Calu3 (cell line): ENCODE results near the gene CCT4. TPM values are rescaled to one million over a fixed set of nuclear protein-coding genes. Genes with fewer than 3 reads are reported as not detected.

Source experiments
- BruUV-seq: library from RNA; stranded (reverse); fragments of 400-500 nt; replicated peaks from 2 replicates; lab custom pipeline; 2021; lab: Mats Ljungman, UMichigan
- CTCF ChIA-PET: fragments of 300-600 bp; sonication (Branson Sonifier 250); formaldehyde crosslinking; loops from one replicate; lab custom pipeline; 2022; ENCODE audit warnings: antibody characterized with exemption; lab: Charles Lee
- DNase-seq: peaks from one replicate; pipeline ENCODE4 v3.0.0; 2022
- H3K27ac Mint-ChIP-seq: one replicate; pipeline ENCODE4 v1.8.0; 2022; ENCODE audit warnings: mixed read lengths; ENCODE audit not compliant: unreplicated experiment
- H3K27me3 Mint-ChIP-seq: one replicate; pipeline ENCODE4 v1.8.0; 2022; ENCODE audit warnings: mixed read lengths; ENCODE audit not compliant: unreplicated experiment
- H3K36me3 Mint-ChIP-seq: one replicate; pipeline ENCODE4 v1.8.0; 2022; ENCODE audit warnings: mild to moderate bottlenecking, moderate library complexity, mixed read lengths; ENCODE audit not compliant: insufficient read depth, unreplicated experiment
- H3K4me1 Mint-ChIP-seq: one replicate; pipeline ENCODE4 v1.8.0; 2022; ENCODE audit warnings: mild to moderate bottlenecking, low read depth, mixed read lengths; ENCODE audit not compliant: unreplicated experiment
- H3K4me3 Mint-ChIP-seq: one replicate; pipeline ENCODE4 v1.8.0; 2022; ENCODE audit warnings: mild to moderate bottlenecking, low read depth, moderate library complexity, mixed read lengths; ENCODE audit not compliant: unreplicated experiment
- H3K9me3 Mint-ChIP-seq: one replicate; pipeline ENCODE4 v1.8.0; 2022; ENCODE audit warnings: low read depth, mixed read lengths; ENCODE audit not compliant: unreplicated experiment
- CTCF ChIP-seq: fragments of 200-600 bp; IDR thresholded peaks from one replicate; pipeline ENCODE4 v1.8.0; 2022; ENCODE audit warnings: antibody characterized with exemption; ENCODE audit not compliant: unreplicated experiment
- intact Hi-C: fragments of 100-400 bp; cut with micrococcal nuclease; formaldehyde crosslinking; loops from one replicate; pipeline ENCODE4 v1.10.0; 2022; ENCODE audit not compliant: unreplicated experiment
- total RNA-seq: library from RNA; stranded (reverse); gene quantifications from 2 replicates; pipeline ENCODE4 v1.2.3, GENCODE V29; 2022

Gene CCT4
- total RNA-seq, 1 experiment from 2014 or later, result 236 TPM

DNA sequence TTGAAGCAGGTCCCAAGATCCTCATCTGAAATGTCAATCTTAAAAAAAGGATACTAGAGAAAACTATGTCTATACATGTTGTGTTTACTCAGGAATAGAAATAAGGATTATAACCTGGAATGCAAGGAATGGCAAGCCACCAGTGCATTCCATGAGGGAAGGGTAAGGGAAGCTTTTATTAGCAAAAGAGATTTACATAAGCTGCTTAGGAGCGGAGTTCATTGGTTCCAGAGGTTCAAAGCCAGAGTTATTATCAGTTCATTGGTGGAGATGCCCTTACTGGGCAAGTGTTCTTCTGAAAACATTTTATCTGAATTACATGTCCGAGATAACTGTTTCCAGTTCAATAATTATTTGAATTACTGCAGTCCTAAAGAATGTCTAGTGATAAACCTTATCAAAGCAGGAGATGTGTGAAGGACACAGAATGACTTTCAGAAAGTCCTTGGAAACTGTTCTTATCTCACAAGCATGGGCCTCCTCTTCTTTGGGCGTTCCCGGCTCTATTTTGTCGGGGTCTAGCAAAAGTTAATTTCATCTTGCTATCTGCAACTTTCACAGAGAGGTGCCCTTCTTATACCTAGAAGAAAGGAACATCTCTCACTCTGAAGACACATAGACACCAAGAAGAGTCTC is 40.5 kb upstream of the CCT4 start:
- no peak for TF ChIP-seq CTCF
- Mint-ChIP-seq H3K4me3 (no peak overlapping the region), H3K27ac (no peak overlapping the region), H3K9me3 (no peaks in the 10 kb centered on the region), H3K36me3 (no peaks in the 10 kb centered on the region), H3K27me3 (no peaks in the 10 kb centered on the region), H3K4me1 (no peaks in the 10 kb centered on the region)
- BruUV-seq, result no TSS peak
- intact Hi-C loops, result no loop called here
- DNase-seq, result no peak
- CTCF ChIA-PET, result interaction anchor here (0.6 kb wide), 1 partner anchor 14 kb away, joined by 5 read pairs; no protein-coding TSS in a partner anchor

GRCh38 chr2:61926531-61927477 is 38.3 kb upstream of the CCT4 start:
- CTCF ChIA-PET, result no interaction called here
- Mint-ChIP-seq H3K27me3 (no peaks in the 10 kb centered on the region), H3K9me3 (no peaks in the 10 kb centered on the region), H3K36me3 (no peaks in the 10 kb centered on the region), H3K4me3 (no peak overlapping the region), H3K4me1 (no peaks in the 10 kb centered on the region), H3K27ac (no peak overlapping the region)
- TF ChIP-seq CTCF, result no peak
- no TSS peak for BruUV-seq
- intact Hi-C loops, result no loop called here
- no peak for DNase-seq

DNA sequence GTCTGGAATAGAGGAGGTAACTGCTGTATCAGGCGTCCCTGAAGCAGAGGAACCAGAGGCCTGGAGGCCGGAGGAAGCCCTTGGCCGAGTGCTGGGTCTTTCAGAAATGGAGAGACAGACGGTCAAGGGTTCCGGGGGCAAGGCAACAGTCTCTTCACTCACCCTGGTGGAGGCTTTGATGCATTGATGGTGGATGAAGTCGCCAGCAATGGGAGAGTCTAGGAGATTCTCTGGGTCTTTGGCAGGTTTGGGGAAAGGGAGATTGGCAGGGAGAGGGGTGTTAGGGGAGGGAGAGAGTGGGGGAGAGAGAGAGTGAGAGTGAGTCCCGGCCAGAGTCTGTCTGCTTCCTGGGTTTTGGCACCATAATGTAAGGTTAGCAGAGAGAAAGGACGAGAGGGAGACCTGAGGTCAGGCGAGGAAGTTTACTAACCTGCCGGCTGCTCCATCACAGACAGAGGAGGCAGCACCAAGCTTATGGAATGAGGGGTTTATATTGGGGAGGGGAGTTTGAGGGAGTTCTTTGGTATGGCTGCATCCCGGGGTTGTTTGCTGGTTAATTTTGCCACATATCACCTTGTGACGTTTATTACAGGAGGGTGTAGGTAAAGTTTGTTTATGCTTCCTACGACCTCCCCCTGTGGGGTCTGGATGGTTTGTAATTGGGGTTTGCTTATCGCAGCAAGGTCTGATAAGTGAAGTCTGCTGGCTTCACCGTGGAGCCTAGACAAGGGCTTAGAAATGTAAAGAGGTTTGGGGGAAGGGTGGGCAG is 36.6 kb upstream of the CCT4 start:
- Mint-ChIP-seq H3K27me3 (no peaks in the 10 kb centered on the region), H3K9me3 (no peaks in the 10 kb centered on the region), H3K4me3 (no peak overlapping the region), H3K36me3 (no peaks in the 10 kb centered on the region), H3K27ac (no peak overlapping the region), H3K4me1 (no peaks in the 10 kb centered on the region)
- TF ChIP-seq CTCF, result no peak
- BruUV-seq, result no TSS peak
- CTCF ChIA-PET, result no interaction called here
- intact Hi-C loops, result no loop called here
- no peak for DNase-seq

DNA sequence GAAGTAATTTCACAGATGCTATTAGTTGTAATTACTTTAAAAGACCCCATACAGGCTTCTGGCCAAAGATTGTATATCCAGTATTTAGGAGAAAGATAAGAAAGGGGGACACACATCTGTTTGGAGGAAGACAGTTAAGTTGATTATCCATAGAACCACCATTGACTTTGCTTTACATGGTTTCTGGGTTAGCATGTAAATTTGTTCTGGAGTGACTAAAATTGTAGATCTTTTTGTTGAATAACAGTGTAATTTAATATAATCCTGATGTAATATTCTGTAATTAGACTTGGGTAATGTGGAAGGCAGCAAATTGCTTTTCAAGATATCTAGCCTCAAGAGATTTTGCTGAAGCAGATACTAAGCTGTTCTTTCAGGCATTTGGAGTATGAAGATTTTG is 34.3 kb upstream of the CCT4 start:
- no peaks in the 10 kb centered on the region for H3K9me3 Mint-ChIP-seq
- H3K27ac Mint-ChIP-seq, result no peak overlapping the region
- intact Hi-C loops, result no loop called here
- no peak for DNase-seq
- BruUV-seq, result no TSS peak
- CTCF ChIA-PET, result no interaction called here
- no peak for TF ChIP-seq CTCF
- H3K27me3 Mint-ChIP-seq, result no peaks in the 10 kb centered on the region
- H3K4me3 Mint-ChIP-seq, result no peak overlapping the region
- no peaks in the 10 kb centered on the region for H3K36me3 Mint-ChIP-seq
- H3K4me1 Mint-ChIP-seq, result no peaks in the 10 kb centered on the region
